PC-9 (cell line): ENCODE results near the gene ENHO. TPM values are rescaled to one million over a fixed set of nuclear protein-coding genes. Genes with fewer than 3 reads are reported as not detected.

Experiments
- BruUV-seq: library from RNA; stranded (reverse); fragments of 400-500 nt; replicated peaks from 2 replicates; lab custom pipeline; 2021; lab: Mats Ljungman, UMichigan
- CTCF ChIA-PET: fragments of 300-600 bp; sonication (Branson Sonifier 250); formaldehyde crosslinking; loops from one replicate; lab custom pipeline; 2022; ENCODE audit warnings: antibody characterized with exemption; lab: Charles Lee
- POLR2A ChIA-PET: fragments of 300-600 bp; sonication (Branson Sonifier 250); formaldehyde crosslinking; loops from one replicate; lab custom pipeline; 2022; ENCODE audit warnings: antibody characterized with exemption; ENCODE audit not compliant: unreplicated experiment; lab: Charles Lee
- DNase-seq, 2 experiments: peaks; one replicate each; pipeline versions ENCODE4 v3.0.0 to v3.0.0-alpha.2; 2015 to 2022; ENCODE audit warnings: mixed read lengths in 1 of 2
- H2AFZ ChIP-seq: fragments of 200-600 bp; sonication (generic); 2 replicates; pipeline ENCODE4 v1.8.1; 2017; ENCODE audit warnings: antibody characterized with exemption
- H3F3A ChIP-seq: fragments of 200-600 bp; sonication (generic); 2 replicates; pipeline ENCODE4 v1.8.1; 2017; ENCODE audit warnings: antibody characterized with exemption, mild to moderate bottlenecking, low read depth; ENCODE audit not compliant: insufficient read depth
- H3K27ac ChIP-seq: fragments of 200-600 bp; sonication (generic); 2 replicates; pipeline ENCODE4 v1.6.1; 2016; ENCODE audit warnings: mixed run types
- H3K27me3 ChIP-seq: fragments of 200-600 bp; sonication (generic); 2 replicates; pipeline ENCODE4 v1.6.1; 2016; ENCODE audit warnings: low read depth, mixed run types; ENCODE audit not compliant: insufficient read depth
- H3K36me3 ChIP-seq: fragments of 200-600 bp; sonication (generic); 2 replicates; pipeline ENCODE4 v1.6.1; 2016; ENCODE audit warnings: low read depth, mixed run types
- H3K4me1 ChIP-seq: fragments of 200-600 bp; sonication (generic); replicated peaks from 2 replicates; pipeline ENCODE4 v1.6.1; 2016; ENCODE audit warnings: mixed run types; ENCODE audit not compliant: insufficient read depth
- H3K4me2 ChIP-seq: fragments of 200-600 bp; sonication (generic); 2 replicates; pipeline ENCODE4 v1.6.1; 2017; ENCODE audit warnings: mixed run types
- H3K4me3 ChIP-seq: fragments of 200-600 bp; sonication (generic); 2 replicates; pipeline ENCODE4 v1.6.1; 2016; ENCODE audit warnings: mixed run types
- H3K79me2 ChIP-seq: fragments of 200-600 bp; sonication (generic); 2 replicates; pipeline ENCODE4 v1.6.1; 2017; ENCODE audit warnings: low read depth, mixed run types
- H3K9me2 ChIP-seq: fragments of 200-600 bp; sonication (generic); 2 replicates; pipeline ENCODE4 v1.8.1; 2017; ENCODE audit warnings: mild to moderate bottlenecking; ENCODE audit not compliant: insufficient read depth
- H3K9me3 ChIP-seq: fragments of 200-600 bp; sonication (generic); 2 replicates; pipeline ENCODE4 v1.8.1; 2016; ENCODE audit warnings: low read depth; ENCODE audit not compliant: insufficient read depth
- H4K20me1 ChIP-seq: fragments of 200-600 bp; sonication (generic); 2 replicates; pipeline ENCODE4 v1.8.1; 2017; ENCODE audit not compliant: insufficient read depth
- CTCF ChIP-seq: fragments of 200-600 bp; sonication (generic); conservative IDR thresholded peaks from 2 replicates; pipeline ENCODE4 v1.6.1; 2017; ENCODE audit warnings: mixed run types, antibody characterized with exemption, mild to moderate bottlenecking, moderate library complexity
- EZH2 ChIP-seq: fragments of 200-600 bp; sonication (generic); IDR thresholded peaks from 2 replicates; pipeline ENCODE4 v1.8.0; 2017; ENCODE audit warnings: antibody characterized with exemption, low read depth
- intact Hi-C: fragments of 100-400 bp; cut with micrococcal nuclease; formaldehyde crosslinking; loops from one replicate; pipeline ENCODE4 v1.10.0; 2022; ENCODE audit not compliant: unreplicated experiment
- total RNA-seq: library from RNA; stranded (reverse); gene quantifications from 2 replicates; pipeline ENCODE4 v1.2.3, GENCODE V29; 2021

Gene ENHO
- total RNA-seq, 1 experiment from 2014 or later = not detected

DNA sequence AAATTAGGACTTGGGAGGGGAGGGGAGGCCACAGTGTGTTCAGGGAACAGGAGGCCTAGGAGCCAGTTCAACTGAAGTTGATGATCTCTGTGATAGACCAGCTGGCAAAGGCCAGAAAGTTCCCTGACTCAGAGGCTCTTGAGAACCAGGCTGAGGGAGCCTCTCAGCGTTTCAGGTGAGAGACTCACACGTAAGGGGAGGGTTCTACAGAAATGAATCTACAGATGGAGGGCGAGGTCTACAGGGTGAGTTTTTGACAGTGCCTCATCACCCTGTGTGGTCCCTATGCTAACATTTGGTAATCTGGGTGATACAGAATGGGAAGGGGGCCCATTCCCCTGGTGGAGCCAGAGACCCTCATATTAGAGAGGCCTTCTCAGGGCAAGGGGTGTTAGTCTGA, 32.0 kb downstream of the ENHO start:
- no peaks in the 10 kb centered on the region for H3K27me3 ChIP-seq
- H4K20me1 ChIP-seq = no peaks in the 10 kb centered on the region
- H3K4me1 ChIP-seq = no peaks in the 10 kb centered on the region
- no peaks in the 10 kb centered on the region for H3K9me2 ChIP-seq
- no TSS peak for BruUV-seq
- H3K4me2 ChIP-seq = no peak overlapping the region
- POLR2A ChIA-PET = no interaction called here
- H3K9me3 ChIP-seq = no peaks in the 10 kb centered on the region
- no peak overlapping the region for H3K27ac ChIP-seq
- H2AFZ ChIP-seq = no peak overlapping the region
- DNase-seq = no peak
- H3K4me3 ChIP-seq = no peak overlapping the region
- CTCF ChIA-PET = no interaction called here
- no peaks in the 10 kb centered on the region for H3K79me2 ChIP-seq
- H3F3A ChIP-seq = no peaks in the 10 kb centered on the region
- H3K36me3 ChIP-seq = no peaks in the 10 kb centered on the region
- TF ChIP-seq EZH2 = no peak
- TF ChIP-seq CTCF = no peak
- intact Hi-C loops = no loop called here

DNA sequence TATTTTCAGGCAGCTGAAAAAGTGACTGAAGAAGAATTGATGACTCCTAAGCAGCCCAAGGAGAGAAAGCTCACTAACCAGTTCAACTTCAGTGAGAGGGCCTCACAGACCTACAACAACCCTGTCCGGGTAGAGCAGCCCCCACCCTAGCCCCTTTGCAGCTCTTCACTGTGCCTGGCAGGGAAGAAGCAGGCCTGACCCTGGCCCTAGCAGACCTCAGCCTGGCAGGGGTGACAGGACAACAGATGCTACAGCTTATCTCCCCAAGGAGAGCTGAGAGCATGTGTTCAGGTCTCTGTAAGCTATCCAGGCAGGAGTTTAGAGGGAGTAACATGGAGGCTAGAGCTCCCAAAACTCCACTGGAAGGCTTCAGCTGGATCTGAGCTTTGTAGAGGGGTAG, 32.4 kb downstream of the ENHO start:
- H3K4me1 ChIP-seq = no peaks in the 10 kb centered on the region
- ChIA-PET POLR2A (no interaction called here), CTCF (no interaction called here)
- H3K79me2 ChIP-seq = no peaks in the 10 kb centered on the region
- intact Hi-C loops = no loop called here
- no peaks in the 10 kb centered on the region for H3K27me3 ChIP-seq
- no peak overlapping the region for H3K27ac ChIP-seq
- no peaks in the 10 kb centered on the region for H4K20me1 ChIP-seq
- no peaks in the 10 kb centered on the region for H3F3A ChIP-seq
- DNase-seq = no peak
- no peaks in the 10 kb centered on the region for H3K9me3 ChIP-seq
- H3K4me3 ChIP-seq = no peak overlapping the region
- BruUV-seq = no TSS peak
- no peak for TF ChIP-seq CTCF
- no peak for TF ChIP-seq EZH2
- no peaks in the 10 kb centered on the region for H3K9me2 ChIP-seq
- H3K4me2 ChIP-seq = no peak overlapping the region
- H3K36me3 ChIP-seq = no peaks in the 10 kb centered on the region
- H2AFZ ChIP-seq = no peak overlapping the region

DNA sequence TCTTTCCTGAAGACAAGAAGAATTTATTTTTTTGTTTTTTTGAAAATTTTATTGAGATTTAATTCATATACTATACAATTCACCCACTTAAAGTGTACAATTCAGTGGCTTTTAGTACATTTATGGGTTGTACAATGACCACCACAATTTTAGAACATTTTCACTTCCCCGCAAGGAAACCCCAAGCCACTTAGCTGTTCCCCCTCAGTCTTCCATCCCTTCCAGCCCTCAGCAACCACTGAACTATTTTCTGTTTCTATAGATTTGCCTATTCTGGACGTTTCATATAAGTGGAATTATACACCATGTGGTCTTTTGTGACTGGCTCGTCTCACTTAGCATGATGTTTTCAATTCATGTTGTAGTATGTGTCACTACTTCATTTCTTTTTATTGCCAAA, 36.2 kb downstream of the ENHO start:
- Histone ChIP-seq H4K20me1 (no peaks in the 10 kb centered on the region), H3K27ac (no peak overlapping the region), H3K4me1 (peaks cover 12% of the 10 kb centered on the region), H3K4me2 (no peak overlapping the region), H3K27me3 (no peaks in the 10 kb centered on the region), H3K4me3 (no peak overlapping the region), H3K79me2 (no peaks in the 10 kb centered on the region), H3K9me2 (no peaks in the 10 kb centered on the region), H3K36me3 (no peaks in the 10 kb centered on the region), H3F3A (no peaks in the 10 kb centered on the region), H2AFZ (no peak overlapping the region), H3K9me3 (no peaks in the 10 kb centered on the region)
- ChIA-PET POLR2A (no interaction called here), CTCF (no interaction called here)
- TF ChIP-seq EZH2 = no peak
- no peak for TF ChIP-seq CTCF
- no peak for DNase-seq
- no TSS peak for BruUV-seq
- intact Hi-C loops = no loop called here
